CMK (cell line): ENCODE results near the gene ATN1.
A peak's percentile ranks its signal among the peaks of the same experiment; 100 is the strongest.
"Not testable (repeated sequence)": the region's sequence is repeated elsewhere in the genome, so short reads cannot be mapped to it uniquely, and the experiment has no call there.

Experiments used
- DNase-seq: peaks from one replicate; pipeline ENCODE4 v3.0.0-alpha.2; 2010; ENCODE audit warnings: low read depth

The ATN1 gene

GRCh38 chr12:6927379-6928021, at the start of gene ATN1:
Gene ATN1, plus strand, starts transcription at chr12:6927959. Its CDS starts 6,043 bp downstream, at chr12:6934002.
- DNase-seq, result peak; percentile 75

- not testable (repeated sequence) for DNase-seq
These were observed 47.9 kb upstream of the ATN1 start for GRCh38 chr12:6879824-6880223.

GRCh38 chr12:6883252-6883651, 44.5 kb upstream of the ATN1 start:
- DNase-seq, result no peak

- DNase-seq, result no peak
These were observed 44.1 kb upstream of the ATN1 start for GRCh38 chr12:6883683-6884082.

GRCh38 chr12:6884539-6884938, 43.2 kb upstream of the ATN1 start:
- no peak for DNase-seq

GRCh38 chr12:6886206-6886999, 41.4 kb upstream of the ATN1 start:
- not testable (repeated sequence) for DNase-seq

GRCh38 chr12:6887460-6887859, 40.3 kb upstream of the ATN1 start:
- no peak for DNase-seq

GRCh38 chr12:6888360-6888759, 39.4 kb upstream of the ATN1 start:
- no peak for DNase-seq

GRCh38 chr12:6888794-6889193, 39.0 kb upstream of the ATN1 start:
- DNase-seq, result not testable (repeated sequence)

GRCh38 chr12:6889775-6890573, 37.8 kb upstream of the ATN1 start:
- DNase-seq, result not testable (repeated sequence)

- DNase-seq, result peak; percentile 93
These were observed 36.7 kb upstream of the ATN1 start for GRCh38 chr12:6890789-6891645.

- DNase-seq, result no peak
These were observed 36.1 kb upstream of the ATN1 start for GRCh38 chr12:6891646-6892001.

GRCh38 chr12:6892683-6893082, 35.1 kb upstream of the ATN1 start:
- DNase-seq, result not testable (repeated sequence)

- DNase-seq, result no peak
These were observed 33.4 kb upstream of the ATN1 start for GRCh38 chr12:6894321-6894720.

GRCh38 chr12:6896846-6897435, 30.8 kb upstream of the ATN1 start:
- DNase-seq, result no peak

- DNase-seq, result no peak
These were observed 28.3 kb upstream of the ATN1 start for GRCh38 chr12:6899427-6899826.

GRCh38 chr12:6899837-6900519, 27.8 kb upstream of the ATN1 start:
- DNase-seq, result no peak

GRCh38 chr12:6902448-6902847, 25.3 kb upstream of the ATN1 start:
- no peak for DNase-seq

GRCh38 chr12:6903722-6904121, 24.0 kb upstream of the ATN1 start:
- no peak for DNase-seq
